ENCODE measurements around the gene PADI6.

PADI6 gene

GRCh38 chr1:17356387-17357026 lies 15.5 kb upstream of the PADI6 start:
- DNase-seq (ENCODE audit: extremely low read depth, low read depth): no peak
- H3K4me3 ChIP-seq (replicated peaks; ENCODE audit: low read depth, low read length): no peak overlapping the region
- no peak for TF ChIP-seq CTCF (IDR thresholded peaks at IDR 0.05; ENCODE audit: low read depth, low read length, missing control alignments)

GRCh38 chr1:17358557-17358956 lies 13.4 kb upstream of the PADI6 start:
- H3K4me3 ChIP-seq (replicated peaks; ENCODE audit: low read depth, low read length): no peak overlapping the region
- no peak for TF ChIP-seq CTCF (IDR thresholded peaks at IDR 0.05; ENCODE audit: low read depth, low read length, missing control alignments)

GRCh38 chr1:17359031-17359430 lies 13.0 kb upstream of the PADI6 start:
- no peak for TF ChIP-seq CTCF (IDR thresholded peaks at IDR 0.05; ENCODE audit: low read depth, low read length, missing control alignments)
- no peak for DNase-seq (ENCODE audit: extremely low read depth, low read depth)
- no peak overlapping the region for H3K4me3 ChIP-seq (replicated peaks; ENCODE audit: low read depth, low read length)

More at GRCh38 chr1:17358557-17358956, 13.4 kb upstream of the PADI6 start:
- no peak for DNase-seq (ENCODE audit: extremely low read depth, low read depth)

GRCh38 chr1:17359808-17360207 lies 12.2 kb upstream of the PADI6 start:
- DNase-seq (ENCODE audit: extremely low read depth, low read depth): no peak
- TF ChIP-seq CTCF (IDR thresholded peaks at IDR 0.05; ENCODE audit: low read depth, low read length, missing control alignments): no peak
- no peak overlapping the region for H3K4me3 ChIP-seq (replicated peaks; ENCODE audit: low read depth, low read length)

- no peak overlapping the region for H3K4me3 ChIP-seq (replicated peaks; ENCODE audit: low read depth, low read length)
- no peak for DNase-seq (ENCODE audit: extremely low read depth, low read depth)
- no peak for TF ChIP-seq CTCF (IDR thresholded peaks at IDR 0.05; ENCODE audit: low read depth, low read length, missing control alignments)
These were observed 11.6 kb upstream of the PADI6 start for GRCh38 chr1:17360272-17360956.

- DNase-seq (ENCODE audit: extremely low read depth, low read depth): no peak
- no peak for TF ChIP-seq CTCF (IDR thresholded peaks at IDR 0.05; ENCODE audit: low read depth, low read length, missing control alignments)
- no peak overlapping the region for H3K4me3 ChIP-seq (replicated peaks; ENCODE audit: low read depth, low read length)
These were observed 10.3 kb upstream of the PADI6 start for GRCh38 chr1:17361687-17362086.

Measured in HFF-Myc (cell line).